CD14-positive monocyte (primary cell): ENCODE results near the gene TMEM239. TPM values are rescaled to one million over a fixed set of nuclear protein-coding genes. Genes with fewer than 3 reads are reported as not detected.
A peak's percentile ranks its signal among the peaks of the same experiment; 100 is the strongest.

Experiments
- DNase-seq, 3 donors: peaks; one replicate each; pipeline ENCODE4 v3.0.0-alpha.2; 2011 to 2022
- H2AFZ ChIP-seq: 2 replicates; pipeline ENCODE4 v1.6.0; 2012; ENCODE audit warnings: mild to moderate bottlenecking, low read depth, low read length, inconsistent platforms; ENCODE audit not compliant: insufficient read depth, poor library complexity, severe bottlenecking
- H3K27ac ChIP-seq, 2 donors: 1 replicate in 1 of 2; 2 replicates in 1 of 2; pipeline ENCODE4 v1.5.1; 2012 to 2013; ENCODE audit warnings: low read length in 2 of 2, control low read depth in 1 of 2, inconsistent platforms in 1 of 2, low read depth in 1 of 2, mild to moderate bottlenecking in 1 of 2
- H3K27me3 ChIP-seq, 2 donors: one replicate each; pipeline versions ENCODE4 v1.6.0 to v1.6.1; 2011 to 2013; ENCODE audit warnings: low read length in 2 of 2; ENCODE audit not compliant: control insufficient read depth in 2 of 2, insufficient read depth in 2 of 2
- H3K36me3 ChIP-seq, 2 donors: replicated peaks in 1 of 2; 1 replicate in 1 of 2; 2 replicates in 1 of 2; pipeline versions ENCODE4 v1.5.1 to v1.6.1; 2012 to 2013; ENCODE audit warnings: low read length in 2 of 2, control low read depth in 1 of 2, inconsistent platforms in 1 of 2, mild to moderate bottlenecking in 1 of 2; ENCODE audit not compliant: insufficient read depth in 2 of 2, control insufficient read depth in 1 of 2
- H3K4me1 ChIP-seq, 2 donors: 1 replicate in 1 of 2; 2 replicates in 1 of 2; pipeline versions ENCODE4 v1.5.1 to v1.6.1; 2012 to 2013; ENCODE audit warnings: low read length in 2 of 2, control low read depth in 1 of 2, inconsistent platforms in 1 of 2, mild to moderate bottlenecking in 1 of 2, moderate library complexity in 1 of 2; ENCODE audit not compliant: insufficient read depth in 2 of 2, control insufficient read depth in 1 of 2
- H3K4me2 ChIP-seq: replicated peaks from 2 replicates; pipeline ENCODE3; 2012; ENCODE audit warnings: low read length, moderate library complexity, mild to moderate bottlenecking; ENCODE audit not compliant: poor library complexity, severe bottlenecking; ENCODE audit errors: extremely low read depth
- H3K4me3 ChIP-seq, 3 experiments: fragments of 200-600 bp in 1 of 3; sonication (generic) in 1 of 3; replicated peaks in 1 of 3; 1 replicate in 2 of 3; 2 replicates in 1 of 3; pipeline ENCODE4 v1.5.1; 2011 to 2013; ENCODE audit warnings: low read length in 3 of 3, mild to moderate bottlenecking in 3 of 3, control low read depth in 2 of 3, low read depth in 2 of 3, inconsistent platforms in 1 of 3, moderate library complexity in 1 of 3
- H3K79me2 ChIP-seq: 2 replicates; pipeline ENCODE4 v1.6.0; 2012; ENCODE audit warnings: mild to moderate bottlenecking, control low read depth, inconsistent platforms, low read length, moderate library complexity; ENCODE audit not compliant: insufficient read depth
- H3K9ac ChIP-seq: 2 replicates; pipeline ENCODE4 v1.6.0; 2017; ENCODE audit warnings: low read length, mild to moderate bottlenecking; ENCODE audit not compliant: insufficient read depth, poor library complexity, severe bottlenecking
- H3K9me3 ChIP-seq, 2 donors: replicated peaks in 1 of 2; 1 replicate in 1 of 2; 2 replicates in 1 of 2; pipeline versions ENCODE4 v1.5.1 to v1.6.1; 2012 to 2013; ENCODE audit warnings: low read length in 2 of 2, control low read depth in 1 of 2; ENCODE audit not compliant: control insufficient read depth in 1 of 2, insufficient read depth in 1 of 2
- H4K20me1 ChIP-seq: 2 replicates; pipeline ENCODE4 v1.6.0; 2012; ENCODE audit warnings: mild to moderate bottlenecking, low read length, control low read depth, moderate library complexity; ENCODE audit not compliant: insufficient read depth
- H3K27ac Mint-ChIP-seq, 7 donors: one replicate each; pipeline ENCODE4 v1.8.0; 2020; ENCODE audit warnings: mild to moderate bottlenecking in 7 of 7, mixed read lengths in 7 of 7, moderate library complexity in 6 of 7, inconsistent platforms in 2 of 7
- H3K27me3 Mint-ChIP-seq, 3 donors: one replicate each; pipeline ENCODE4 v1.8.0; 2021 to 2022; ENCODE audit warnings: low read depth in 3 of 3, mild to moderate bottlenecking in 3 of 3, mixed read lengths in 3 of 3, moderate library complexity in 3 of 3, inconsistent platforms in 1 of 3
- H3K36me3 Mint-ChIP-seq, 2 donors: one replicate each; pipeline ENCODE4 v1.8.0; 2020; ENCODE audit warnings: mixed read lengths in 2 of 2, inconsistent platforms in 1 of 2, mild to moderate bottlenecking in 1 of 2
- H3K4me1 Mint-ChIP-seq: one replicate; pipeline ENCODE4 v1.8.0; 2020; ENCODE audit warnings: mild to moderate bottlenecking, mixed read lengths
- H3K4me3 Mint-ChIP-seq, 2 donors: one replicate each; pipeline ENCODE4 v1.8.0; 2020; ENCODE audit warnings: mild to moderate bottlenecking in 2 of 2, mixed read lengths in 2 of 2, moderate library complexity in 1 of 2
- H3K9me3 Mint-ChIP-seq, 7 donors: one replicate each; pipeline ENCODE4 v1.8.0; 2020 to 2022; ENCODE audit warnings: mixed read lengths in 7 of 7, mild to moderate bottlenecking in 6 of 7, moderate library complexity in 6 of 7, inconsistent platforms in 2 of 7
- whole genome bisulfite sequencing: methylation state at CpG from one replicate; pipeline ENCODE4 v1.1.5; 2013; ENCODE audit warnings: missing lambda C conversion rate; ENCODE audit not compliant: insufficient coverage; 5-methylcytosine and 5-hydroxymethylcytosine counted together
- intact Hi-C, 2 donors: fragments of 100-400 bp; cut with micrococcal nuclease; formaldehyde crosslinking; loops; one replicate each; pipeline versions ENCODE4 v1.15.0 to v1.15.1; 2023
- polyA plus RNA-seq, 3 donors: library from polyadenylated mRNA; depleted of rRNA in 1 of 3; unstranded in 2 of 3; stranded (reverse) in 1 of 3; fragments of 300-500 nt in 2 of 3; fragments of >200 nt in 1 of 3; fragmentation: Illumina TruSeq in 2 of 3; gene quantifications; 1 replicate in 2 of 3; 2 replicates in 1 of 3; pipeline ENCODE4 v1.2.3, GENCODE V29; 2012 to 2021
- TF ChIP-seq, protein P1 (sequence below): fragments of 200-600 bp; IDR thresholded peaks from one replicate; pipeline ENCODE4 v1.8.0; 2022; ENCODE audit warnings: antibody characterized with exemption, mild to moderate bottlenecking

TMEM239 gene
- polyA plus RNA-seq, 3 donors, result not detected

DNA sequence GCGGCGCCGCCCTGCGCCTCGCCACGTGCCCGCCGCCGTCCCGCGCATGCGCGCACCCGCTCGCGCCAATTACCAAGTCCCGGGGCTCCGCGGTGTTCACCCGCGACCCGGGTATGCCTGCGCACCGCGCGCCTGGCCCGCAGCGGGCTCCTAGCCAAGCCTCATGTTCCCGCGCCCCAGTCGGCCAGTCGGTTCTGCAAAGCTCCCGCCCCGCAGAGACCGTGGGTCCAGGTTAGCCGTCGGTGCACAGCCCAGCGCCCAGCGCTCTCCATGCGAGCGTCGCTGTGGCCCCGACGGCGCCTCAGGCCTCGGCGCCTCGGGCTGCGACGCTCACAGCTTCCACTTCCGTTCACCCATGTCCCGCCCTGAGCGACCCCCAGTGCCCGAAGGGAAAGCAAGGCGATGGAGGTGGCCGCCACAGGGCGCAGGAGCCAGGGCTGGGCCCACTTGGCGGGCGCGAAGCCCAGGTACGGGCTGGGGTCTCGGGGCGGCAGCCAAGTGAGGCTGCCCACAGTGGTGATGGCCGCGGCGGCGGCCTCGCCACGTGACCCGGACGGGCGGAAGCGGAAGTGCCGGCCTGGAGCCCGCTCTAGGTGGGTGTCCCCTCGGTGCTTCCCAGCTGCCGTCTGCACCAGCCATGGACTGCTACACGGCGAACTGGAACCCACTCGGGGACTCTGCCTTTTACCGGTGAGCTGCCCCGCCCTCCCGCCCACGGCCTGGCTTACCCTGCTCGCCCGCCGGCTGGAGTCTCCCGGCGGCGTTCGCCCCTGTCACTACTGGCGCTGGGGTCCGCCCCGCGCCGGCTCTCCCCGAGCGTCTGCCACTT is 24.2 kb downstream of the TMEM239 start, which contains the start of the genes PCED1A and VPS16:
Gene PCED1A (minus strand): TSS at position 518 of the 829 bp plus-strand sequence. CDS start 743 bp downstream, outside the sequence.
Gene VPS16 (plus strand): TSS at position 608 of the 829 bp plus-strand sequence. CDS start 30 bp downstream, at position 638.
- Histone ChIP-seq H3K79me2 (peaks cover 16% of the 10 kb centered on the region), H3K4me2 (peak within 1 kb of the TSS; percentile 79), H3K9ac (peak within 1 kb of the TSS; percentile 90), H3K4me1 (peaks cover 13 to 27% of the 10 kb centered on the region in 2 donors), H3K27me3 (no peaks in the 10 kb centered on the region), H3K36me3 (peaks cover 0 to 29% of the 10 kb centered on the region in 2 donors), H4K20me1 (peaks cover 23% of the 10 kb centered on the region), H3K9me3 (no peaks in the 10 kb centered on the region), H2AFZ (peak within 1 kb of the TSS; percentile 100), H3K4me3 (peak within 1 kb of the TSS; percentile 80 to 94 (median 80)), H3K27ac (peak within 1 kb of the TSS; percentile 45 to 92)
- H3K4me3 Mint-ChIP-seq, result peak within 1 kb of the TSS; percentile 84 to 91
- intact Hi-C loops, result no loop called here
- peaks cover 0 to 4% (median 3%) of the 10 kb centered on the region in 3 donors for H3K27me3 Mint-ChIP-seq
- no peaks in the 10 kb centered on the region for H3K9me3 Mint-ChIP-seq
- TF ChIP-seq, protein P1, sequence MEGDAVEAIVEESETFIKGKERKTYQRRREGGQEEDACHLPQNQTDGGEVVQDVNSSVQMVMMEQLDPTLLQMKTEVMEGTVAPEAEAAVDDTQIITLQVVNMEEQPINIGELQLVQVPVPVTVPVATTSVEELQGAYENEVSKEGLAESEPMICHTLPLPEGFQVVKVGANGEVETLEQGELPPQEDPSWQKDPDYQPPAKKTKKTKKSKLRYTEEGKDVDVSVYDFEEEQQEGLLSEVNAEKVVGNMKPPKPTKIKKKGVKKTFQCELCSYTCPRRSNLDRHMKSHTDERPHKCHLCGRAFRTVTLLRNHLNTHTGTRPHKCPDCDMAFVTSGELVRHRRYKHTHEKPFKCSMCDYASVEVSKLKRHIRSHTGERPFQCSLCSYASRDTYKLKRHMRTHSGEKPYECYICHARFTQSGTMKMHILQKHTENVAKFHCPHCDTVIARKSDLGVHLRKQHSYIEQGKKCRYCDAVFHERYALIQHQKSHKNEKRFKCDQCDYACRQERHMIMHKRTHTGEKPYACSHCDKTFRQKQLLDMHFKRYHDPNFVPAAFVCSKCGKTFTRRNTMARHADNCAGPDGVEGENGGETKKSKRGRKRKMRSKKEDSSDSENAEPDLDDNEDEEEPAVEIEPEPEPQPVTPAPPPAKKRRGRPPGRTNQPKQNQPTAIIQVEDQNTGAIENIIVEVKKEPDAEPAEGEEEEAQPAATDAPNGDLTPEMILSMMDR, result no peak
- peak within 1 kb of the TSS; percentile 54 to 91 (median 87) for H3K27ac Mint-ChIP-seq
- peak; percentile 82 to 87 (median 85) for DNase-seq
- H3K4me1 Mint-ChIP-seq, result peaks cover 31% of the 10 kb centered on the region
- peaks cover 17 to 40% of the 10 kb centered on the region in 2 donors for H3K36me3 Mint-ChIP-seq
- WGBS, result 3% methylated on average over 98 of the region's 98 CpGs

DNA sequence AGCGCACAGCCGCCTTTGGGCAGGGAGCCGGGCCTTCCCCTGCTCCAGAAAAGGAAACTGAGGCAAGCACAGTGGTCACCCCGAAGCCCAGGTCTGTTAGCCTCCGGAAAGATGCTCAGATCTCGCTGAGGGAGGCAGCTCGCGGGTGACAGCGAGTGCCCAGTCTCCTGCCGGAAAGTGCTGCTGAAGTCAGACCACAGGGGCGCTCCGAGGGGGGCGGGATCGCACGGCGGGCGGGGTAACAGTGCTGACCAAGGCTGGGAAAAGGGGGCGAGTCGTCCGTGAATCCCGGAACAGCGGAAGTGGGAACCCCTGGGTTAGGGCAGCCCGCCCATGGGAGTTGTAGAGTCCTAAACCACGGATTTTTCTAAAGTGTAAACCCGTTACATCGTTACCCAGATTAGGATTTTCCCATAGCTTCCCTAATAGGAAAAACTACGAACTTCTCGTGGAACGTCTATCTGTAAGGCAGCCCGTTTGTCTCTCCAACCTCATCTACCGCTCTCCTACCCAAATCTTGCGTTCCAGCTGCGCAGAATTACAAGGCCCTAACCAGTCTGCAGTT is 24.9 kb downstream of the TMEM239 start:
- Histone ChIP-seq H3K9me3 (no peaks in the 10 kb centered on the region), H3K27ac (peak overlapping the region in 1 of 2 donors; percentile 92), H2AFZ (peak overlapping the region; percentile 100), H3K4me3 (peak overlapping the region; percentile 80 to 94 (median 80)), H3K4me1 (peaks cover 13 to 27% of the 10 kb centered on the region in 2 donors), H3K9ac (peak overlapping the region; percentile 90), H3K27me3 (no peaks in the 10 kb centered on the region), H3K4me2 (peak overlapping the region; percentile 79), H3K79me2 (peaks cover 16% of the 10 kb centered on the region), H3K36me3 (peaks cover 0 to 24% of the 10 kb centered on the region in 2 donors), H4K20me1 (peaks cover 23% of the 10 kb centered on the region)
- H3K27ac Mint-ChIP-seq, result peak overlapping the region; percentile 35 to 87 (median 85)
- DNase-seq, result peak in 1 of 3 donors; percentile 6
- intact Hi-C loops, result no loop called here
- TF ChIP-seq, protein P1, result no peak
- H3K4me3 Mint-ChIP-seq, result peak overlapping the region; percentile 84 to 91
- H3K27me3 Mint-ChIP-seq, result peaks cover 0 to 4% (median 3%) of the 10 kb centered on the region in 3 donors
- 13% methylated on average over 28 of the region's 33 CpGs for WGBS
- no peaks in the 10 kb centered on the region for H3K9me3 Mint-ChIP-seq
- H3K4me1 Mint-ChIP-seq, result peaks cover 33% of the 10 kb centered on the region
- H3K36me3 Mint-ChIP-seq, result peaks cover 17 to 40% of the 10 kb centered on the region in 2 donors
